Immature natural killer cell (primary cell): ENCODE data around the gene FOXD2. TPM values are rescaled to one million over a fixed set of nuclear protein-coding genes. Genes with fewer than 3 reads are reported as not detected.

ENCODE experiments used
- DNase-seq, 3 donors: peaks; one replicate each; pipeline ENCODE4 v3.0.0; 2022; ENCODE audit warnings: mixed read lengths in 1 of 3
- H3K27ac Mint-ChIP-seq, 6 donors: one replicate each; pipeline ENCODE4 v1.8.0; 2020; ENCODE audit warnings: mixed read lengths in 6 of 6, mild to moderate bottlenecking in 5 of 6, inconsistent platforms in 4 of 6, moderate library complexity in 3 of 6
- H3K27me3 Mint-ChIP-seq, 3 donors: one replicate each; pipeline ENCODE4 v1.8.0; 2020 to 2021; ENCODE audit warnings: low read depth in 3 of 3, mild to moderate bottlenecking in 3 of 3, mixed read lengths in 3 of 3, moderate library complexity in 3 of 3, inconsistent platforms in 1 of 3
- H3K36me3 Mint-ChIP-seq, 3 donors: one replicate each; pipeline ENCODE4 v1.8.0; 2020; ENCODE audit warnings: mixed read lengths in 3 of 3, inconsistent platforms in 2 of 3, mild to moderate bottlenecking in 2 of 3
- H3K4me1 Mint-ChIP-seq, 2 donors: one replicate each; pipeline ENCODE4 v1.8.0; 2020; ENCODE audit warnings: inconsistent platforms in 2 of 2, mild to moderate bottlenecking in 2 of 2, mixed read lengths in 2 of 2, moderate library complexity in 1 of 2
- H3K4me3 Mint-ChIP-seq, 5 donors: one replicate each; pipeline ENCODE4 v1.8.0; 2020; ENCODE audit warnings: mild to moderate bottlenecking in 5 of 5, mixed read lengths in 5 of 5, inconsistent platforms in 3 of 5, moderate library complexity in 3 of 5
- H3K9me3 Mint-ChIP-seq, 6 donors: one replicate each; pipeline ENCODE4 v1.8.0; 2020; ENCODE audit warnings: mild to moderate bottlenecking in 6 of 6, mixed read lengths in 6 of 6, inconsistent platforms in 4 of 6, moderate library complexity in 3 of 6
- polyA plus RNA-seq, 3 donors: library from polyadenylated mRNA; unstranded; fragments of 300-500 nt; fragmentation: Illumina TruSeq; gene quantifications; one replicate each; pipeline ENCODE4 v1.2.3, GENCODE V29; 2021

Gene FOXD2
- polyA plus RNA-seq, 3 donors from 2014 or later = 0.03 to 0.40 (median 0.26) TPM

- Mint-ChIP-seq H3K27ac (no peak overlapping the region), H3K9me3 (no peaks in the 10 kb centered on the region), H3K27me3 (peaks cover 2 to 17% (median 5%) of the 10 kb centered on the region in 3 donors)
These were observed 32.1 kb downstream of the FOXD2 start for GRCh38 chr1:47469910-47470309.

DNA sequence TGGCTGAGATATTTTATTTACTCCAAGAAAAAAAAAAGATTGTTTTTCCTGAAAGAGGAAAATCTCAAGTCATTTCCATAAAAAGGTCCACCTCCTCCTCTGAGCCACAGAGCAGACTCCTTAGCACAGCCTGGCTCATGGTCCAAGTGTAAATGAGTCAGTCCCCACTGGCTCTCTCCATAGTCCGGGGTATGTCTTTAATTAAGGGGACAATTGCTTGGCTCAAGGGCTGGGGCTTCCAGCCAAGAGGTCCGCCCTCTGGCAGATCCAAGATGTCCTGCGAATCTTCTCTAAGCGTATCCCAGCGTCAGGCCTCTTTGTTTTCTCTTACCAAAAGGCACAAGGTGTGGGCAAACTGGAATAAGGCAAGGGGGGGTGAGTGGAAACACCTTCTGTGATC, 33.3 kb downstream of the FOXD2 start:
- Mint-ChIP-seq H3K36me3 (no peaks in the 10 kb centered on the region), H3K27ac (no peak overlapping the region), H3K27me3 (peaks cover 2 to 17% (median 5%) of the 10 kb centered on the region in 3 donors), H3K4me1 (no peaks in the 10 kb centered on the region), H3K4me3 (no peak overlapping the region), H3K9me3 (no peaks in the 10 kb centered on the region)
- no peak for DNase-seq

More at GRCh38 chr1:47469910-47470309, 32.1 kb downstream of the FOXD2 start:
- H3K4me1 Mint-ChIP-seq = no peaks in the 10 kb centered on the region
- no peaks in the 10 kb centered on the region for H3K36me3 Mint-ChIP-seq
- no peak for DNase-seq
- no peak overlapping the region for H3K4me3 Mint-ChIP-seq

DNA sequence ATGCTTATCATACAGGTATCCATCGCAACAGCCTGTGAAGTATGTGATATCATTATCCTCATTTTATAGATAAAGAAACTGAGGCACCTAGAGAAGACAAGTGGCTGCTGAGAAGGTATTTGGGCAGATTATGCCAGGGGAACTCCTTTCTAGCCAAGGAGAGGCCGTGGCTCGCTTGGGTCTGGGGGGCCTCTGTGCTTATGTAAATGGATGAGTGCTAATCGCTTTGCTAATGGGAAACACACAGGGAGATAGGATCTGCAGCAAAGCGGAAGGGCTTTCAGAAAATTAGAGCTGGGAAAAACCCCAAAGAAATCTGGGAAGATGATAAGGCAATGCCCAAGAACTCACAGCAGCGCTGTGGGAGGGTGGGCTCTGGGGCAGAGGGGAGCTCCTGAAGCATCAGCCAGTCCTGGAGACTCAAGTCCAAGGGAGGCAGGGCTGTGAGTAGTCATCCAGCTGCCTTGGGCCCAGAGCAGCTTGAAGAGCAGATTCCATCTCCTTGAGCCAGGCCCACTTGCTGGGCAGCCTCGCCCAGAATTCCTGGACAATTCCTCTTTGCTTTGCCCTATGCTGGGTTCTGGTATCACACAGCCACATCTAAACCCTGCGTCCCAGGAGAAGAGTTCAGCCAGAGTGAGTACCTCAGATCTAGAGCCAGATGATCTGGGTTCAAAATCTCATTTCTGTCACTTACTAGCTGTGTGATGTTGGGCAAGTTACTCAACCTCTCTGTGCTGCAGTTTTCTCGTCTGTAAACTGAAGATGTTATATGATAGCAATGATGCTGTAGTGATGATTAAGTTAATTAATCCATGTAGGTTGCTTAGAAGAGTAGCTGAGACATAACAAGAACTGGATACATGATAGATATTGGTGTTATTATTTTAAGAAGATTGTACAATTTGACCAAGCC, 36.7 kb downstream of the FOXD2 start:
- Mint-ChIP-seq H3K36me3 (no peaks in the 10 kb centered on the region), H3K27me3 (peaks cover 0 to 21% (median 9%) of the 10 kb centered on the region in 3 donors), H3K4me1 (no peaks in the 10 kb centered on the region), H3K9me3 (peaks cover 0 to under 1% (median 0%) of the 10 kb centered on the region in 6 donors), H3K4me3 (no peak overlapping the region), H3K27ac (no peak overlapping the region)
- DNase-seq = no peak

GRCh38 chr1:47477595-47478080, 39.8 kb downstream of the FOXD2 start:
- Mint-ChIP-seq H3K9me3 (peaks cover 0 to 1% (median 0%) of the 10 kb centered on the region in 6 donors), H3K27me3 (peaks cover 5 to 7% (median 6%) of the 10 kb centered on the region in 3 donors), H3K4me1 (no peaks in the 10 kb centered on the region), H3K4me3 (no peak overlapping the region), H3K36me3 (no peaks in the 10 kb centered on the region), H3K27ac (no peak overlapping the region)
- DNase-seq = no peak

DNA sequence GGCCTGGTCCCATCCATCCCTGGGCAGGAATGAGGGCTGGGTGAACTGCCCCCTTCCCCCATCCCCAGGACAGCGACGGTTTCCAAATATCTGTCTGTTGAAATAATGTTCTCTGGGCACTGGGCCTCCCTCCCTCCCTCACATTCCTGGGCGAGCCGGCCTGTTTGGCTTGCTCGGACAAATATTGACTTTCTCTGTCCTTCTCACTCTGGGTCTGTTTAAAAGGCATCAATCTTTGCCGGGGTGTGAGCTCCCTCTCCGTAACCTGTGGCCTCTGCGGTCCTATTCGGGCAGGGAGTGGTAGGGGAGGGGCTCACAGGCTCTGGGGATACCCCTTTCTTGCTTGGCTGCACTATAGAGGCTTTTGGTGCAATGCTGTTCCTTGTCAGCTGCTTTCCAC, 40.2 kb downstream of the FOXD2 start:
- H3K4me1 Mint-ChIP-seq = no peaks in the 10 kb centered on the region
- H3K27me3 Mint-ChIP-seq = peaks cover 4 to 7% (median 7%) of the 10 kb centered on the region in 3 donors
- DNase-seq = no peak
- no peak overlapping the region for H3K4me3 Mint-ChIP-seq
- H3K9me3 Mint-ChIP-seq = peaks cover 0 to 1% (median 0%) of the 10 kb centered on the region in 6 donors
- H3K36me3 Mint-ChIP-seq = no peaks in the 10 kb centered on the region
- no peak overlapping the region for H3K27ac Mint-ChIP-seq

GRCh38 chr1:47479664-47480063, 41.8 kb downstream of the FOXD2 start:
- no peak for DNase-seq
- peaks cover 0 to 3% (median 0%) of the 10 kb centered on the region in 6 donors for H3K9me3 Mint-ChIP-seq
- no peak overlapping the region for H3K27ac Mint-ChIP-seq
- peaks cover 4 to 9% (median 7%) of the 10 kb centered on the region in 3 donors for H3K27me3 Mint-ChIP-seq
- no peaks in the 10 kb centered on the region for H3K36me3 Mint-ChIP-seq
- no peak overlapping the region for H3K4me3 Mint-ChIP-seq
- no peaks in the 10 kb centered on the region for H3K4me1 Mint-ChIP-seq

GRCh38 chr1:47481936-47482335, 44.1 kb downstream of the FOXD2 start:
- no peaks in the 10 kb centered on the region for H3K4me1 Mint-ChIP-seq
- H3K4me3 Mint-ChIP-seq = no peak overlapping the region
- peaks cover 0 to 3% (median 0%) of the 10 kb centered on the region in 6 donors for H3K9me3 Mint-ChIP-seq
- peaks cover 4 to 9% (median 7%) of the 10 kb centered on the region in 3 donors for H3K27me3 Mint-ChIP-seq
- no peaks in the 10 kb centered on the region for H3K36me3 Mint-ChIP-seq
- H3K27ac Mint-ChIP-seq = no peak overlapping the region
- DNase-seq = no peak

- no peak overlapping the region for H3K4me3 Mint-ChIP-seq
- H3K27ac Mint-ChIP-seq = no peak overlapping the region
- no peak for DNase-seq
- H3K27me3 Mint-ChIP-seq = peaks cover 4 to 9% (median 7%) of the 10 kb centered on the region in 3 donors
- H3K36me3 Mint-ChIP-seq = no peaks in the 10 kb centered on the region
- peaks cover 0 to 3% (median 0%) of the 10 kb centered on the region in 6 donors for H3K9me3 Mint-ChIP-seq
- no peaks in the 10 kb centered on the region for H3K4me1 Mint-ChIP-seq
These were observed 44.9 kb downstream of the FOXD2 start for GRCh38 chr1:47482786-47483185.

DNA sequence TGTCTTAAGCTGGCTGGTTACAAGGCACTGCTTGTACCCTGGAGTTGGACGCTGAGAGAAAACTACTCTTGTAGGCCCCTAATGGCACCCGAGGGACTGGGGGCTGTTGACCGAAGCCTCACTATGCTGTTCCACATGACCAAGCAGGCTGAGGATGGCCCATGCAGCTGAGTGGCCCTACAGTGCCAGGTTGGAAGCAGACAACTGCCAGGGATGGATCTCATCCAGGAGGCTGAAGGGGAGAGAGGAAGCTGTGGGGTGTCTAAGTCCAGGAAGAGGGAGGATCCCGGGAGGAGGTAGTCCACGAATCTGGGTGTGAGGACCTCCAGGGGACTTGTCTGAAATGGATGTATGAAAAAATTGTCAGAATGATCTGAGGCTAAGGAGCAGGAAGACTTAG, 45.8 kb downstream of the FOXD2 start:
- H3K4me3 Mint-ChIP-seq = no peak overlapping the region
- no peaks in the 10 kb centered on the region for H3K4me1 Mint-ChIP-seq
- H3K36me3 Mint-ChIP-seq = no peaks in the 10 kb centered on the region
- H3K27me3 Mint-ChIP-seq = peaks cover 0 to 9% (median 3%) of the 10 kb centered on the region in 3 donors
- peaks cover 0 to 3% (median 0%) of the 10 kb centered on the region in 6 donors for H3K9me3 Mint-ChIP-seq
- no peak overlapping the region for H3K27ac Mint-ChIP-seq
- no peak for DNase-seq

DNA sequence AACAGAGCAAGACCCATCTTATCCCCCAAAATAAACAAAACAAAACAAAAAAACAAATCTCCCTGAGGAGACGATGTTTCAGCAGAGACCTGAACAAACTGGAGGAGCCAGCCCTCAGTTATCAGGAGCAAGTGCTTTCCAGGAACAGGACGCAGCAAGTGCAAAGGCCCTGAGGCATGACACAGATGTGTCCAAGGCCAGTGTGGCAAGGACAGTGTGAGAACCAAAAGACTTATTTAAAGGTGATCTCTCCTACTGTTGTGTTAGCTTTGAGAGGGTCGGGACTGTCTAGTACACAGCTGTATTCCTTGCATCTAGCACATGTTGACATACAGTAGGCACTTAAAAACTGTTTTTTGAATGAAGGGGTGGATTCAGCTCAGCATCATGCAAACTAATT, 48.0 kb downstream of the FOXD2 start:
- Mint-ChIP-seq H3K36me3 (no peaks in the 10 kb centered on the region), H3K4me3 (no peak overlapping the region), H3K27ac (no peak overlapping the region), H3K9me3 (peaks cover 0 to 1% (median 0%) of the 10 kb centered on the region in 6 donors), H3K27me3 (peaks cover 0 to 6% (median 0%) of the 10 kb centered on the region in 3 donors), H3K4me1 (no peaks in the 10 kb centered on the region)
- no peak for DNase-seq

DNA sequence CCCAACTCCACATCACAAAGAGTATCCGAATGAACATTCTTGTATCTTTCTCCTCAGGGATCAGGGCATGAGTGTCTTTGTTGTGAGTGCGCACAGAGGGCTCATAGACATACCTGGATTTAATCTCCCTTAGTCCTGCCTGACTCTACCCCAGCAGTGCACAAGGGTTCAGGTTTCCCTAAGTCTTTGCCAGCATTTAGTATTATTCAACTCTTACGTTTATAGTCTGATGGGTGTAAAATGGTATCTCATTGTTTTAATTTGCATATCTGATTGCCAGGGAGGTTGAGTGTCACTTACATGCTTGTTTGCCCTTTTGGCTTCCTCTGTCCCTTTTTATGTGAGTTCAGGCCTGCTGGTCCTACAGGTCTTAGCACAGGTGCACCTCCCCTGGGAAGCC, 49.5 kb downstream of the FOXD2 start:
- H3K4me1 Mint-ChIP-seq = no peaks in the 10 kb centered on the region
- DNase-seq = no peak
- H3K9me3 Mint-ChIP-seq = peaks cover 0 to 1% (median 0%) of the 10 kb centered on the region in 6 donors
- peaks cover 0 to 8% (median 4%) of the 10 kb centered on the region in 3 donors for H3K27me3 Mint-ChIP-seq
- no peak overlapping the region for H3K4me3 Mint-ChIP-seq
- no peaks in the 10 kb centered on the region for H3K36me3 Mint-ChIP-seq
- H3K27ac Mint-ChIP-seq = no peak overlapping the region

DNA sequence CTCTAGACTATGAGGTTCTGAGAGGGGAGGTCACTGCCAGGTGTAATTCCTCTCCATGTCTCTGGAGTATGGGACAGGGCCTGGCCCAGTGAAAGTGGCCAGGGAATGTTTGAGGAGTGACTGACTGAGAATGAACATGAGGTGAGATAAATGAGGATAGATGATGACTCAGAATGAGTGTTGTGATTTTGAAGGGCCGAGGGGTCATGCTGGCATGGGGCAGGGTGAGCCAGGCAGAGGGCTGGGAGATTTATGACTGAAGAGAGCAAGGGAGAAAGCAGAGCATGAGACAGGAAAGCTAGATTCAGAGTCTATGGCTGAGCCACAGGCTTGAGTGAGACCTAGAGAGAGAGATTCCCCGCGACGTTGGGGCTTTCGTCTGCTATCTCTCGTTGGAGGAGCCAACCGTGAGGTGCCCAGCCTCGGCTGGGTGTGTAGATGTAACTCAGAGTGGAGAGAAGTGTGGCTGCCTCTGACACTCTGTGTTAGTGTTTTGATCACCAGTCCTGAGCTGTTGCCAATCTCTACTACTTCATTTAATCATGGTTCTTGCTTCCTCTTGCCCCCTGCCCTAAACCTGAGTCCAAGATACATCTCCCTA, 50.1 kb downstream of the FOXD2 start:
- H3K36me3 Mint-ChIP-seq = no peaks in the 10 kb centered on the region
- peaks cover 0 to 1% (median 0%) of the 10 kb centered on the region in 6 donors for H3K9me3 Mint-ChIP-seq
- peaks cover 0 to 8% (median 4%) of the 10 kb centered on the region in 3 donors for H3K27me3 Mint-ChIP-seq
- no peak for DNase-seq
- H3K27ac Mint-ChIP-seq = no peak overlapping the region
- H3K4me3 Mint-ChIP-seq = no peak overlapping the region
- no peaks in the 10 kb centered on the region for H3K4me1 Mint-ChIP-seq
